Neuronal stem cell (in vitro differentiated cells): ENCODE results near the gene PLEKHA6.

Source experiments
- DNase-seq: peaks from one replicate; pipeline ENCODE4 v3.0.0-alpha.2; 2013; ENCODE audit warnings: low spot score
- H2AFZ ChIP-seq: one replicate; pipeline ENCODE4 v1.6.1; 2013; ENCODE audit warnings: mild to moderate bottlenecking, low read length, inconsistent platforms
- H2AK5ac ChIP-seq: 2 replicates; pipeline ENCODE4 v1.6.1; 2013; ENCODE audit warnings: low read depth, mild to moderate bottlenecking, inconsistent platforms, low read length, moderate library complexity, mixed read lengths
- H2BK120ac ChIP-seq: 2 replicates; pipeline ENCODE4 v1.6.1; 2013; ENCODE audit warnings: low read depth, mild to moderate bottlenecking, inconsistent platforms, low read length, moderate library complexity, mixed read lengths
- H2BK12ac ChIP-seq: one replicate; pipeline ENCODE4 v1.6.1; 2013; ENCODE audit warnings: low read length, inconsistent platforms
- H2BK15ac ChIP-seq: 2 replicates; pipeline ENCODE4 v1.6.1; 2013; ENCODE audit warnings: mild to moderate bottlenecking, low read length, inconsistent platforms, mixed read lengths
- H2BK5ac ChIP-seq: one replicate; pipeline ENCODE4 v1.6.1; 2013; ENCODE audit warnings: inconsistent platforms, mild to moderate bottlenecking, low read length, moderate library complexity
- H3K14ac ChIP-seq: one replicate; pipeline ENCODE4 v1.6.1; 2013; ENCODE audit warnings: low read length, inconsistent platforms
- H3K18ac ChIP-seq: 2 replicates; pipeline ENCODE4 v1.6.1; 2013; ENCODE audit warnings: low read length, inconsistent platforms
- H3K23ac ChIP-seq: 2 replicates; pipeline ENCODE4 v1.6.1; 2013; ENCODE audit warnings: low read depth, mild to moderate bottlenecking, mixed read lengths, low read length, inconsistent platforms; ENCODE audit not compliant: poor library complexity
- H3K27ac ChIP-seq: replicated peaks from 3 replicates; pipeline ENCODE4 v1.5.1; 2013; ENCODE audit warnings: low read length, inconsistent platforms
- H3K27me3 ChIP-seq, 3 experiments: 2 replicates each; pipeline ENCODE4 v1.6.1; 2013; ENCODE audit warnings: low read length in 3 of 3, mild to moderate bottlenecking in 2 of 3, inconsistent platforms in 1 of 3, low read depth in 1 of 3, mixed read lengths in 1 of 3, moderate library complexity in 1 of 3; ENCODE audit not compliant: control insufficient read depth in 3 of 3, insufficient read depth in 3 of 3
- H3K36me3 ChIP-seq, 2 donors: replicated peaks in 1 of 2; 2 replicates each; pipeline ENCODE4 v1.6.1; 2013; ENCODE audit warnings: low read length in 2 of 2; ENCODE audit not compliant: control insufficient read depth in 2 of 2, insufficient read depth in 2 of 2
- H3K4ac ChIP-seq: 2 replicates; pipeline ENCODE4 v1.6.1; 2013; ENCODE audit warnings: inconsistent platforms, mild to moderate bottlenecking, low read length, moderate library complexity
- H3K4me1 ChIP-seq, 2 donors: 1 replicate in 1 of 2; 2 replicates in 1 of 2; pipeline ENCODE4 v1.6.1; 2013; ENCODE audit warnings: low read length in 2 of 2, low read depth in 1 of 2; ENCODE audit not compliant: control insufficient read depth in 2 of 2, insufficient read depth in 1 of 2
- H3K4me2 ChIP-seq: one replicate; pipeline ENCODE4 v1.6.1; 2013; ENCODE audit warnings: mild to moderate bottlenecking, low read length, inconsistent platforms; ENCODE audit not compliant: insufficient read depth, poor library complexity, severe bottlenecking
- H3K4me3 ChIP-seq, 2 donors: 2 replicates each; pipeline ENCODE4 v1.5.1; 2013; ENCODE audit warnings: low read length in 2 of 2, mild to moderate bottlenecking in 2 of 2, inconsistent platforms in 1 of 2, moderate library complexity in 1 of 2
- H3K79me1 ChIP-seq: one replicate; pipeline ENCODE4 v1.6.1; 2013; ENCODE audit warnings: low read depth, mild to moderate bottlenecking, inconsistent platforms, low read length, moderate library complexity
- H3K9ac ChIP-seq: one replicate; pipeline ENCODE4 v1.6.1; 2013; ENCODE audit warnings: mild to moderate bottlenecking, low read depth, low read length, inconsistent platforms; ENCODE audit not compliant: poor library complexity
- H3K9me3 ChIP-seq, 2 donors: replicated peaks in 1 of 2; 2 replicates each; pipeline versions ENCODE3 to v1.6.1; 2013; ENCODE audit warnings: low read length in 2 of 2, mild to moderate bottlenecking in 2 of 2, inconsistent platforms in 1 of 2, low read depth in 1 of 2, mixed read lengths in 1 of 2, moderate library complexity in 1 of 2; ENCODE audit not compliant: control insufficient read depth in 2 of 2, insufficient read depth in 1 of 2
- H4K8ac ChIP-seq: one replicate; pipeline ENCODE4 v1.6.1; 2013; ENCODE audit warnings: low read depth, mild to moderate bottlenecking, inconsistent platforms, low read length, moderate library complexity
- H4K91ac ChIP-seq: one replicate; pipeline ENCODE4 v1.6.1; 2013; ENCODE audit warnings: low read length, low read depth, mild to moderate bottlenecking, inconsistent platforms; ENCODE audit not compliant: poor library complexity
- WGBS, 2 donors: extraction: QIAGEN DNeasy Blood & Tissue Kit; methylation state at CpG; one replicate each; pipeline ENCODE4 v1.1.7; 2013; ENCODE audit warnings: missing lambda C conversion rate in 2 of 2, mixed read lengths in 1 of 2; ENCODE audit not compliant: insufficient read length in 2 of 2, insufficient replicate concordance in 1 of 2; ENCODE audit errors: extremely low coverage in 2 of 2; 5-methylcytosine and 5-hydroxymethylcytosine counted together

Gene PLEKHA6

DNA sequence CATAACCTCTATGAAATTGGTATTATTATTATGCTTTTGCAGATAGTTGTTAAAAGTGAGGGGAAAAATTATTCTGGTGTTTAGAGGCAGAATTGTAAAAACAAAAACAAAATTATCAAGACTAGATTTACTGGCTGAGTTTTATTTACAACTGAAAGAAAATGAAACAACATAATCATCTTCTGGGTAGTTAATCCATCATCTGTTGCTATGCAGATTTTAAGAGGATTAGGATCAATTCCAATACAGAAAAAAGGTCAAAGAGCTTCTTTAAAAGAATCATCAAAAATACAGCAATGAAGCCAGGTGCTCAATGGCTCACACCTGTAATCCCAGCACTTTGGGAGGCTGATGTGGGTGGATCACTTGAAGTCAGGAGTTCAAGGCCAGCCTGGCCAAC lies 154.2 kb downstream of the PLEKHA6 start:
- Histone ChIP-seq H3K36me3 (no peaks in the 10 kb centered on the region), H3K14ac (no peak overlapping the region), H2BK5ac (no peak overlapping the region), H2BK15ac (no peak overlapping the region), H3K79me1 (no peaks in the 10 kb centered on the region), H3K9ac (no peak overlapping the region), H3K18ac (no peak overlapping the region), H2AK5ac (no peak overlapping the region), H3K27me3 (peaks cover 0 to 68% (median 0%) of the 10 kb centered on the region in 3 experiments), H3K4me3 (no peak overlapping the region), H4K91ac (no peak overlapping the region), H3K4me1 (peaks cover 0 to 2% of the 10 kb centered on the region in 2 donors), H3K23ac (no peak overlapping the region), H3K27ac (no peak overlapping the region), H2BK120ac (no peak overlapping the region), H3K4me2 (no peak overlapping the region), H3K4ac (no peak overlapping the region), H3K9me3 (no peaks in the 10 kb centered on the region), H4K8ac (no peak overlapping the region), H2AFZ (no peak overlapping the region), H2BK12ac (no peak overlapping the region)
- no peak for DNase-seq

DNA sequence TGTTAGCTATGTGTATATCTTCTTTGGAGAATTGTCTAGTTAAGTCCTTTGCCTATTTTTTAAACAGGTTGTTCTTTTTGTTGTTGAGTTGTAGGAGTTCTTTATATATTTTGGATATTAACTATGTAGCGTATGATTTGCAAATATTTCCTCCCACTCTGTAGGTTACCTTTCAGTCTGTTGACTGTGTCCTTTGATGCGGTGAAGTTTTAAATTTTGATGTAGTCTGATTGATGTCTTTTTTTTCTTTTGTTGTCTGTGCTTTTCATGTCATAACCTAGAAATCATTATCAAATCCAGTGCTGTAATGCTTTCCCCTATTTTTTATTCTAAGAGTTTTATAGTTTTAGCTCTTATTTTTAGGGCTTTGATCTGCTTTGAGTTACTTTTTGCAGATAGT lies 154.8 kb downstream of the PLEKHA6 start:
- Histone ChIP-seq H3K23ac (no peak overlapping the region), H2AFZ (no peak overlapping the region), H3K36me3 (no peaks in the 10 kb centered on the region), H4K91ac (no peak overlapping the region), H3K9ac (no peak overlapping the region), H2BK120ac (no peak overlapping the region), H3K14ac (no peak overlapping the region), H4K8ac (no peak overlapping the region), H3K18ac (no peak overlapping the region), H3K4ac (no peak overlapping the region), H3K9me3 (no peaks in the 10 kb centered on the region), H2BK15ac (no peak overlapping the region), H3K79me1 (no peaks in the 10 kb centered on the region), H2BK5ac (no peak overlapping the region), H3K27me3 (peaks cover 0 to 69% (median 0%) of the 10 kb centered on the region in 3 experiments), H2BK12ac (no peak overlapping the region), H2AK5ac (no peak overlapping the region), H3K4me1 (peaks cover 0 to 2% of the 10 kb centered on the region in 2 donors), H3K4me3 (no peak overlapping the region), H3K4me2 (no peak overlapping the region), H3K27ac (no peak overlapping the region)
- DNase-seq, result no peak
- WGBS, 2 donors, result no CpG with 5 or more reads among the region's 2 CpGs

DNA sequence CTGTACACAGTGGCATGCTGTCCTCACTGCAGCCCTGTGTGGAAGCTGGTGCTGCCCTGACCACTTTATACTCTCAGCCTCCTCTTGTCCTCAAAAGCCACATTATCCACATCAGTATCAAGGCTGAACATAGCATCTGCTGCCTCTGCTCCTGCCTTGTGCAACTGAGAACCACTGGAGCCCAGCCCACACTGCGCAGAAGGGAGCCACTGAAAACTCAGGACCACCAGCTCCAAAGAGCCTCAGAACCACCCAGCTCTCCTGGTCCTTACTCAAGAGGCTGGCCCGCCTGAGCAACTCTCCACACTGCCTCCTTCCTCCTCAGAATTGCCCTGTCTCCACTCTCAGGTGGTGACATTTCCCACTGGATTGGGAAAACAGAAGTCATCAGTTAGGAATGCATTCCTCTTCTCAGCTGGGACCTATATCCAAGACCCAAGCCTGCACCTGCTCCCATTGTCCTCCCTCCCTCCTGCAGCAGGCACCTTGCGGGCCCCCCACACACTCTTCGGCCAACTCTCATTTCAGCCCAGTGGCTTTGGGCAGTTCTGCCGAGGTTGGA lies 156.4 kb downstream of the PLEKHA6 start:
- no peak for DNase-seq
- no CpG with 5 or more reads among the region's 5 CpGs for WGBS, 2 donors
- no peak overlapping the region for H2AFZ ChIP-seq
- H3K79me1 ChIP-seq, result no peaks in the 10 kb centered on the region
- H3K4me1 ChIP-seq, result peaks cover 0 to 2% of the 10 kb centered on the region in 2 donors
- no peak overlapping the region for H4K8ac ChIP-seq
- H3K36me3 ChIP-seq, result no peaks in the 10 kb centered on the region
- H2AK5ac ChIP-seq, result no peak overlapping the region
- H2BK12ac ChIP-seq, result no peak overlapping the region
- no peak overlapping the region for H3K18ac ChIP-seq
- no peak overlapping the region for H3K23ac ChIP-seq
- no peak overlapping the region for H4K91ac ChIP-seq
- H2BK120ac ChIP-seq, result no peak overlapping the region
- no peak overlapping the region for H2BK5ac ChIP-seq
- no peak overlapping the region for H3K4me2 ChIP-seq
- no peak overlapping the region for H2BK15ac ChIP-seq
- H3K9ac ChIP-seq, result no peak overlapping the region
- H3K27ac ChIP-seq, result no peak overlapping the region
- no peak overlapping the region for H3K4ac ChIP-seq
- no peak overlapping the region for H3K4me3 ChIP-seq
- H3K27me3 ChIP-seq, result peaks cover 0 to 80% (median 0%) of the 10 kb centered on the region in 3 experiments
- no peaks in the 10 kb centered on the region for H3K9me3 ChIP-seq
- no peak overlapping the region for H3K14ac ChIP-seq

DNA sequence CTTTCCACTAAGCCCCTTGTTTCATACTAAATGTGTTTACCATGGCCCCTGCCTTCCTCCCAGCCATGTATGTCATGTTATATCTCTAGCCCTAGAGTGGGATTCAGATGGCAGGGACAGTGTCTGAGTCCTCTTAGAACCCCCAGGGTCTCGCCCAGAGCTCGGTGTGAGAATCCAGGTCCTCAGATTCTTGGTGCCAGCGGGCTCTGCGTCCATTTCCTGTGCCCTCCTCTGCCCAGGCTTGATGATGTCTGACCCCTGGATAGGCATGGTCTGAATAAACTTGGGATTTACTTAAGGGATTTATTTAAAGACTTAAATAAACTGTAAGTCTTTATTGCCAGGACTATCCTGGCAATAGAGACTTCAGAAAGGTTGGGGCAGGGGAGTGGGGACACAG lies 157.2 kb downstream of the PLEKHA6 start:
- H2AK5ac ChIP-seq, result no peak overlapping the region
- no peak overlapping the region for H3K9ac ChIP-seq
- no peak overlapping the region for H2BK120ac ChIP-seq
- no peak overlapping the region for H3K14ac ChIP-seq
- no peak overlapping the region for H2AFZ ChIP-seq
- H2BK5ac ChIP-seq, result no peak overlapping the region
- no peak overlapping the region for H3K23ac ChIP-seq
- H4K8ac ChIP-seq, result no peak overlapping the region
- H2BK15ac ChIP-seq, result no peak overlapping the region
- H3K4me1 ChIP-seq, result peaks cover 0 to 2% of the 10 kb centered on the region in 2 donors
- H3K4me3 ChIP-seq, result no peak overlapping the region
- no peak for DNase-seq
- H3K4me2 ChIP-seq, result no peak overlapping the region
- no peak overlapping the region for H2BK12ac ChIP-seq
- no peak overlapping the region for H3K18ac ChIP-seq
- no peak overlapping the region for H3K27ac ChIP-seq
- H3K27me3 ChIP-seq, result peaks cover 0 to 84% (median 0%) of the 10 kb centered on the region in 3 experiments
- H4K91ac ChIP-seq, result no peak overlapping the region
- H3K79me1 ChIP-seq, result no peaks in the 10 kb centered on the region
- no peaks in the 10 kb centered on the region for H3K9me3 ChIP-seq
- H3K36me3 ChIP-seq, result no peaks in the 10 kb centered on the region
- no peak overlapping the region for H3K4ac ChIP-seq
- WGBS, 2 donors, result no CpG with 5 or more reads among the region's 4 CpGs
